AG10803 (cell line): ENCODE data around the gene ZNF526.

Experiments used
- DNase-seq: peaks from one replicate; pipeline ENCODE4 v3.0.0; 2010; ENCODE audit warnings: low read depth
- H3K4me3 ChIP-seq: 2 replicates; pipeline ENCODE4 v1.5.1; 2011; ENCODE audit warnings: mild to moderate bottlenecking, low read length, control low read depth
- TF ChIP-seq, protein P1 (sequence below): conservative IDR thresholded peaks from 2 replicates; pipeline ENCODE4 v1.5.1; 2011; ENCODE audit warnings: mild to moderate bottlenecking, low read length, control low read depth, inconsistent platforms

Gene ZNF526, protein sequence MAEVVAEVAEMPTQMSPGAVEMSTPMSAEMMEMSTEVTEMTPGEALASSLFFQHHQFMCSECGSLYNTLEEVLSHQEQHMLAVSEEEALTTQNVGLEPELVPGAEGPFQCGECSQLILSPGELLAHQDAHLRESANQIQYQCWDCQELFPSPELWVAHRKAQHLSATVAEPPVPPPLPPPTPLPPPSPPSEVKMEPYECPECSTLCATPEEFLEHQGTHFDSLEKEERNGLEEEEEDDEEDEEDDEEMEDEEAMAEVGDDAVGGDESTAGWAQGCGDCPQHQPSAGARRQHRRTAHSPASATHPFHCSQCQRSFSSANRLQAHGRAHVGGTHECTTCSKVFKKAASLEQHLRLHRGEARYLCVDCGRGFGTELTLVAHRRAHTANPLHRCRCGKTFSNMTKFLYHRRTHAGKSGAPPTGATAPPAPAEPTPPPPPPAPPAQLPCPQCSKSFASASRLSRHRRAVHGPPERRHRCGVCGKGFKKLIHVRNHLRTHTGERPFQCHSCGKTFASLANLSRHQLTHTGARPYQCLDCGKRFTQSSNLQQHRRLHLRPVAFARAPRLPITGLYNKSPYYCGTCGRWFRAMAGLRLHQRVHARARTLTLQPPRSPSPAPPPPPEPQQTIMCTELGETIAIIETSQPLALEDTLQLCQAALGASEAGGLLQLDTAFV

DNA sequence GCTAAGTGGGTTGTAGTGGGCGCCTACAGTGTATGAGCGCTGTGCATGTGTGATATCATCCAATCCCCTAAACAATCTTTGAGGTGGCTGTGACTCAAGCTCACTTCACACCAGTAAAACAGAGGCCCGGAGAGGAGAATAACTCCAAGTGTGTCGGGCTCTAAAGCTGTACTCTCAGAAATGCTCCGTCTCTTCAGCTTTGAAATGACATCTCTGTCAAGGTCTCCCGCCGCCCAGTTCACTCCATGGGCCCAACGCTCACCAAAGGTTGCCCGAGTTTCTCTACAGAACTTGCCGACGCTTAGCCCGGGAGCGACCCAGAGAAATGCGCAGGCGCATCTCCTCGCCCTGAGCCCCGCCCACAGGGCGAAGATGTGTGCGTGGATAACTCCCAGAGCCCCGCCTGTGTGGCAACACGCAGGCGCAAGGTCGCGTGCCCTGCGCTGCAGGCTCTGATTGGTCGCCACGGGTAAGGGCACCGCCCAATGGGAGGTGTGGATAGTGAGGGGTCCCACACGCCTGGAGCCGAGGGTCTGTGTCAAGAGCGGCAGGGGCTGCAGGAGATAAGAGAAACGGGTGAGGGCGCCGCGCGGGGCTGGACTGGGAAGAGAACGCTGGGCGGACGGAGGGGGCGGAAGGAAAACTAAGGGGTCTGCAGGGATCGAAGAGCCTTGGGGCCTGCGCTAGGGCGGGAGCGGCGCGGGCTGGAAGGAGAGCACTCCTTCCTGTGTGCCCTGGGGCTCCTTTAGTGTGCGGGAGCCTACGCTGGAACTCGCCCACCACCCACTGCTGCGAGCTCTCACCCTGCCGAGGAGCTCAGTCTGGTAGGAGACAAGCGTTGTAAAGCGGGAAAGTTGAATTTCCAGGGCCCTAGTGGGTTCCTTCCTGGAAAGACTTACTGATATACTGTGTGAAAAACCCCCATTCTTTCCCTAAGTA is at the start of gene ZNF526:
ZNF526 (plus strand) TSS at position 501 of the 939 bp plus-strand sequence. CDS start 4,092 bp downstream, outside the sequence.
- TF ChIP-seq, protein P1, sequence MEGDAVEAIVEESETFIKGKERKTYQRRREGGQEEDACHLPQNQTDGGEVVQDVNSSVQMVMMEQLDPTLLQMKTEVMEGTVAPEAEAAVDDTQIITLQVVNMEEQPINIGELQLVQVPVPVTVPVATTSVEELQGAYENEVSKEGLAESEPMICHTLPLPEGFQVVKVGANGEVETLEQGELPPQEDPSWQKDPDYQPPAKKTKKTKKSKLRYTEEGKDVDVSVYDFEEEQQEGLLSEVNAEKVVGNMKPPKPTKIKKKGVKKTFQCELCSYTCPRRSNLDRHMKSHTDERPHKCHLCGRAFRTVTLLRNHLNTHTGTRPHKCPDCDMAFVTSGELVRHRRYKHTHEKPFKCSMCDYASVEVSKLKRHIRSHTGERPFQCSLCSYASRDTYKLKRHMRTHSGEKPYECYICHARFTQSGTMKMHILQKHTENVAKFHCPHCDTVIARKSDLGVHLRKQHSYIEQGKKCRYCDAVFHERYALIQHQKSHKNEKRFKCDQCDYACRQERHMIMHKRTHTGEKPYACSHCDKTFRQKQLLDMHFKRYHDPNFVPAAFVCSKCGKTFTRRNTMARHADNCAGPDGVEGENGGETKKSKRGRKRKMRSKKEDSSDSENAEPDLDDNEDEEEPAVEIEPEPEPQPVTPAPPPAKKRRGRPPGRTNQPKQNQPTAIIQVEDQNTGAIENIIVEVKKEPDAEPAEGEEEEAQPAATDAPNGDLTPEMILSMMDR = no peak
- H3K4me3 ChIP-seq = peak within 1 kb of the TSS; percentile 93
- DNase-seq = peak; percentile 96

DNA sequence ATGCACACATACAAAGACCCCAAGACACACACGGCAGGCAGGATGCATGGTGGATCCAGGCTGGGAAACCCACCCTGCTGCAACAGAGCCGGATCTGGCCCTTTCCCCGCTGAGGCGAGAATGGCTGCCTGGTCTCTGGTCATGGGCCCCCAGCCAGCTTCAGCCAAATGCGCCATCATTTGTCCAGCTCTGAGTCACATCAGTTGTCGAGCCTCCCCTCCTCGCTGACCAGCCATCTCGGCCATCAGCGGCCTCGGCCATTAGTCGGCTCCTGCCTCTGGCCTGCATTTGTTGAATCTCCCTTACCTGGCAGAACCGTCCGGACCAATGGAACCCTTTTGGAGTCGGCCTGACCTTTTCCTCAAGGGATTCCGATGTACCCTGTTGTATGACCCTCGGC is 49.4 kb upstream of the ZNF526 start:
- TF ChIP-seq, protein P1 = no peak
- no peak overlapping the region for H3K4me3 ChIP-seq
- no peak for DNase-seq

DNA sequence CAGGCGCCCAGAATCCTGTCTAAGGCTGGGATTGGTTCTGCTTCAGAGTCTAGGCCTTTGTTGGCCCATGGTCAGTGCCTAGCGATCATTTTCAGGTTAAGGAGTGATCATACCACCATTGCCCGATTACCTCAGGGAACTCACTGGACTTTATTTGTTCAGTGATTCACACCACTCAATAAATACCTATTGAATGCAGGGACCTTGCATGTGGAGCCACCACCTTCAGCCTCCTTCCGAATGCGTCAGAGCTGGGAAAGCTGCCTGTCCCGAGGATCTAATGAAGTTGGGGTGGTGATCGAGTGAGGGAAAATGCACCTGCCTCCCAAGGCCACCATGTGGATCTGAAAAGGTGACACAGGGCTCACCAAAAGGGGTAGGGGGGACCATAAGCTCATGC is 47.9 kb upstream of the ZNF526 start:
- H3K4me3 ChIP-seq = no peak overlapping the region
- TF ChIP-seq, protein P1 = no peak
- DNase-seq = no peak

DNA sequence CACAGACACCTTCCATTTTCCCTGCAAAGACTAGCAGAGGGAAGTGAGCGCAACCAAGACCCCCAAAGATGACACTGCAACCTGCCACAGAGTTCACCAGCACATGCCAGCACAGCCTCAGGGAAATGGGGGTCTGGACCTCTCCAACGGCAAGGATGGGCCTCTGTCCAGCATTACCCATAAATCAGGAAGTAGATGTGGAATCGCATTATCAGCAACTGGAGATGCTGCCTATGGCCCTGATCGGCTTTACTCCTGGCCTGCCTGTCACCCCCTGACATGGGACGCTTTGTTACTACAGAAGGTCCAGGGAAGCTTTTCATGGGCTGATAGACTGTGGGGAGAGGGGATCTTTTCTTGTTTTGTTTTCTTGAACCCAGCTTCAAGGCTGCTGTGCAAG is 46.4 kb upstream of the ZNF526 start:
- H3K4me3 ChIP-seq = no peak overlapping the region
- DNase-seq = no peak
- TF ChIP-seq, protein P1 = no peak

DNA sequence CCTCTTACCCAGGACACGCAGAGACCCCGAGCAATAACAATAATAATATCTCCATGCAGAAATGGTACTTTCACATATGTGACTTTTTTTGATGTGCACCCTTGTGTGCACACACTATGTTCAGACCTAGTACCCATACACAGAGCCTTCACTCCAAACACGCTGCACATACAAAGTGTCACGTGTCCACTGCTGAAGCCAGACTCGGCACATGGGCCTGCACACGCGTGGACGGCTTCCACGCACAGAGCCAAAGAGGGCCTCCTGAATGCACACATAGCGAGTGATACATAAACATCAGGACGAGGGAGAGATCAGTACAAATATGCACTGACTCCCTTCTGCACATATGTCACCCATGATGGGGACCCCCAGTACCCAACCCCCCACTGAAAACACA is 45.9 kb upstream of the ZNF526 start:
- TF ChIP-seq, protein P1 = no peak
- no peak for DNase-seq
- no peak overlapping the region for H3K4me3 ChIP-seq

DNA sequence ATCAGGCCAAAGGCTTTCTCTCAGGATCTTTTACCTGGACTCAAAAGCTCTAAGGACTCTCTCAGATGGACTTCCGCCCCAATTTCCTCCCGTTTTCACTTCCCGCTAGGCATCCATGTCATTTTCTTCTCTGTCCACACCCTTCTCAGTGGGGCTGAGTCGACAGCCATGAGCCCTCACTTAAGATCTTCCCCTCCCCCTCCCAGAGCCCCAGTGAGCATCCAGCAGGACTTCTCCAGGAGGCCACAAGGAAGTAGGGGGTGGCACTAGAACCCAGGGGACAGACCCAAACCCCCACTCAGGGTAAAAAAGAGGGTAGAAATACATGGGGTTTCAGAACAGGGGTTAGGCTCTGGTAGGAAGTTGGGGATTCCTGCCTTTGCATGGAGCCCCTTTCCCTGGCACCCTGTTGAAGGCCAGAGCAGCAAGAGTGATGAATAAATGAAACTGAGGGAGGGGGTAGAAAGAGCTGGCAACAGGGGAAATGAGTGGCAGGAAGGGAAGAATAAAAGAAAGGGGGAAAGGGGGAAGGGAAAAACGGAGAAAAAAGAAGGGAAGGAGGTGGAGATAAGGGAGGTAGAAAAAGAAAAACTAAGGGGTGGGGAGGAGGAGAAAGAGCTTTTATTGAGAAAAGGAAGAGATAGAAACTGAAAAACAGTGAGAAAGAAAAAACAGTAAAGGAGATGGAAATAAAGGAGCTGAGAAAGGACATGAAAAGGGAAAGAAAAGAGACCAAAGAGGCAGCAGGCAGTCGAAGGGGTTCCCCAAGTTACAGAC is 45.0 kb upstream of the ZNF526 start:
- DNase-seq = no peak
- no peak overlapping the region for H3K4me3 ChIP-seq
- TF ChIP-seq, protein P1 = no peak
